Erythroblast (primary cell): ENCODE measurements around the gene ERCC8.
"Not testable (repeated sequence)": the region's sequence is repeated elsewhere in the genome, so short reads cannot be mapped to it uniquely, and the experiment has no call there.

Source experiments
- DNase-seq, 2 experiments: peaks; one replicate each; lab custom pipeline; 2025; lab: John Stamatoyannopoulos, UW
- GATA1 ChIP-seq: IDR thresholded peaks from 2 replicates; pipeline ENCODE4 v1.6.1; 2011; ENCODE audit warnings: low read depth, mild to moderate bottlenecking, control low read depth, low read length, moderate library complexity
- POLR2A ChIP-seq: IDR thresholded peaks from 2 replicates; pipeline ENCODE4 v1.6.1; 2011; ENCODE audit warnings: mild to moderate bottlenecking, low read length

The ERCC8 gene

GRCh38 chr5:60944904-60945812 is at the start of gene ERCC8, which contains the start of gene NDUFAF2:
Gene ERCC8, minus strand, starts transcription at chr5:60945070. Its CDS starts 62 bp downstream, at chr5:60945008.
Gene NDUFAF2, plus strand, starts transcription at chr5:60945205. Its CDS starts 51 bp downstream, at chr5:60945256.
- DNase-seq: peak; percentile 94 to 95
- TF ChIP-seq POLR2A (peak; percentile 83), GATA1 (no peak)

DNA sequence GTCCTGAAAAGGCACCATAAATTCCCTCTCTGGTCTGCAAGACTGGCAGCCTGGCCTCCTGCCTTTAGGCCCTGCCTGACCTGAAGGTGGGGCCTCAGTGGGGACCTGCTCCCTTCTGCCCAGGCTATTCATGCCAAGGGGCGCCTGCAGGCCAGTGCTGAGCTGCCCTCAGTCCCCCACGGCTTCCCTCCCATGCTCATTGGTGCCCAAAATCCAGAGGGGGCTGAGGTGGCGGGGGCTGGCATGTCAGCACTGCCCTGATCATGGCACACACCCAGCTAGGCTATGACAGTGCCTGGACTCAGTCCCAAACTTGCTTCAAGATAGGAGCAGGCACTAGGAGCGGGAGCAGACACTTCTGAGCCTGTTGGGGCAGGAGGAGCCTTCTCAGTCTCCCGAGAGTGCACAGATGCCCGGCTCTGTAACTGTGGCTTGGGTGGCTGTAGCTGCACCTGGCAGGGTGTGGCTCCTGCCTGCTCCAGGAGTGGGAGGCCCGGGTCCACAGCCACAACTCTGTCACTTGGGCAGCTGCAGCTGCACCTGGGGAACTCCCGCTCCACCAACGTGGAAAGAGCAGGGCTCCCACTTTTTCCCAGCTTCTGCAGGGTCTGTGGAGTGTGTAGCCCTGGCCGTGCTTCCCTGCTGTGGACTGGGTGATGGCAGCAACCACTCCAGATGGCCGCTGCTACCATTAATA is 49.2 kb upstream of the ERCC8 start:
- TF ChIP-seq POLR2A (no peak), GATA1 (no peak)
- no peak for DNase-seq

DNA sequence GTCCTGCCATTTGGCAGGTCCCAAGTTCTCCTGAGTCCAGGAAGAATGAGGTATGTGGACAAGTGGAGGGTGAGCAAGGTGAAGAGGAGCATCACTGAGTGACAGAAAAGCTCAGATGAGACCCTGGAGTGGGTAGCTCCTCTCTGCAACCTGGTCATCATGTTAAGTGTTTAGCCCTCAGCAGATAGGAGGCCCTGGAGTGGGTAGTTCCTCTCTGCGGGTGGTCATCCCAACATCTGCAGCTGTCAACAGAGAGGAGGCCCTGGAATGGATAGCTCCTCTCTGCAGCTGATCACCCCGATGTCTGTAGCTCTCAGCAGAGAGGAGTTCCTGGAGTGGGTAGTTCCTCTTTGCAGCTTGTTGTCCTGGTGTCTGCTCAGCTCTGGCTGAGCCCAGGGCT is 48.6 kb upstream of the ERCC8 start:
- TF ChIP-seq GATA1: no peak
- no peak for TF ChIP-seq POLR2A
- DNase-seq: peak; percentile 13 to 48

GRCh38 chr5:60992871-60993270 is 48.0 kb upstream of the ERCC8 start:
- TF ChIP-seq GATA1: no peak
- no peak for TF ChIP-seq POLR2A
- DNase-seq: no peak

GRCh38 chr5:60989790-60990189 is 44.9 kb upstream of the ERCC8 start:
- TF ChIP-seq GATA1: no peak
- TF ChIP-seq POLR2A: no peak
- no peak for DNase-seq

DNA sequence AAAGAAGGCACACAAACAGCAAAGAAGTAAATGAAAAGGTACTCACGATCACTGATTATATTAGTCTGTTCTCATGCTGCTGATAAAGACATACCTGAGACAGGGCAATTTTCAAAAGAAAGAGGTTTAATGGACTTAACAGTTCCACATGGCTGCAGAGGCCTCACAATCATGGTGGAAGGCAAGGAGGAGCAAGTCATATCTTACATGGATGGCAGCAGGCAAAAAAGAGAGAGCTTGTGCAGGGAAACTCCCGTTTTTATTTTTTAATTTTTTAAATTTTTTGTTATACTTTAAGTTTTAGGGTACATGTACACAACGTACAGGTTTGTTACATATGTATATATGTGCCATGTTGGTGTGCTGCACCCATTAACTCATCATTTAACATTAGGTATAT is 37.3 kb upstream of the ERCC8 start:
- not testable (repeated sequence) for DNase-seq

GRCh38 chr5:60980511-60980910 is 35.6 kb upstream of the ERCC8 start:
- TF ChIP-seq POLR2A (no peak), GATA1 (no peak)
- DNase-seq: no peak

DNA sequence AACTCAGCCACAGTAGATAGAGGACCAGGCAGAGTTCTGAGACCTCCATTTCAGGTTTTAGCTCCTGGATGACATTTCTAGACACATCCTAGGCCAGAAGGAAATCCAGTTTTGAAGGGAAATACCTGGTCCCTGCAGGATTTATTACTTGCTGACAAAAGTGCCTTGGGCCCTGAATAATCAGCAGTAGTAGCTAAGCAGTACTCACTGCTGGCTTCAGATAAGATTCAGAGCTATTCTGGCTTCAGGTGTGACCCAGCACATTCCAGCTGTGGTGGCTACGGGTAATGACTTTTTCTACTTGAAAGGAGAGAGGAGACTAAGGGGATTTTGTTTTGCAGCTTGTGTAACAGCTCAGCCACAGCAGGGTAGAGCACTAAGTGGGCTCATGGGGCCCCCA is 34.1 kb upstream of the ERCC8 start:
- peak; percentile 33 to 71 for DNase-seq
- TF ChIP-seq POLR2A: no peak

- TF ChIP-seq GATA1 (no peak), POLR2A (no peak)
- no peak for DNase-seq
These were observed 33.3 kb upstream of the ERCC8 start for GRCh38 chr5:60977956-60978737.

DNA sequence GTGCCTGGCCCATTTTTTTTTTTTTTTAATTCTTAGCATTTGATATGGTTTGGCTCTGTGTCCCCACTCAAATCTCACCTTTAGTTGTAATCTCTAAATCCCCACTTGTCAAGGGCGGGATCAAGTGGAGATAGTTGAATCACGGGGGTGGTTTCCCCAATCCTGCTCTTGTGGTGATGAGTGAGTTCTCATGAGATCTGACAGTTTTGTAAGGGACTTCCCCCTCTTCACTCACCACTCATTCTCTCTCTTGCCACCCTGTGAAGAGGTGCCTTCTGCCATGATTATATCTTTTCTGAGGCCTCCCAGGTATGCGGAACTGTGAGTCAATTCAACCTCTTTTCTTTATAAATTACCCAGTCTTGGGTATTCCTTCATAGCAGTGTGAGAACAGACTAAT is 27.4 kb upstream of the ERCC8 start:
- DNase-seq: no peak
- TF ChIP-seq GATA1 (no peak), POLR2A (no peak)

DNA sequence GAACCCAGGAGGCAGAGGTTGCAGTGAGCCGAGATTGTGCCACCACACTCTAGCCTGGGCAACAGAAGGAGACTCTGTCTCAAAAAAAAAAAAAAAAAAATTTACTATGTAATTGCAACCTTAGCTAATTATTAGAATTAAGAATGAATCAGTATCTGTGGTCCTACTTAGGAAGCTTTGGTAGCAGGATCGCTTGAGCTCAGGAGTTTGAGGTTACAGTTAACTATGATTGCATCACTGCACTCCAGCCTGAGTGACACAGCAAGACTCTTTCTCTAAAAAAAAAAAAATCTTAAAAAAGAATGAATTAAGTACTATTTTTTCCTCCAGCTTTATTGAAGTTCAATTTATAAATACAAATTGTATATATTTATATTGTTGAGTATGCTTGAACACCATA is 16.8 kb upstream of the ERCC8 start:
- DNase-seq: peak; percentile 1 to 37
- no peak for TF ChIP-seq GATA1
- no peak for TF ChIP-seq POLR2A

- TF ChIP-seq POLR2A (no peak), GATA1 (no peak)
- peak; percentile 10 to 35 for DNase-seq
These were observed 15.7 kb upstream of the ERCC8 start for GRCh38 chr5:60960591-60960990.

- no peak for TF ChIP-seq POLR2A
- no peak for TF ChIP-seq GATA1
- DNase-seq: peak; percentile 2 to 38
These were observed 14.3 kb upstream of the ERCC8 start for GRCh38 chr5:60959156-60959555.
